ENCODE data around the gene SPAG16.

SPAG16 gene

GRCh38 chr2:214107726-214108125 lies 823.5 kb downstream of the SPAG16 start:
- Histone ChIP-seq H3K4me3 (replicated peaks; ENCODE audit: insufficient read depth, low read length) (no peak overlapping the region), H3K27me3 (ENCODE audit: insufficient read depth, poor library complexity, severe bottlenecking) (no peaks in the 10 kb centered on the region), H3K27ac (replicated peaks) (no peak overlapping the region)
- DNase-seq (ENCODE audit: low read depth in 1 of 2, low spot score in 1 of 2): no peak
- TF ChIP-seq POLR2AphosphoS5 (IDR thresholded peaks at IDR 0.05; ENCODE audit: low read depth): no peak
- TF ChIP-seq GABPA (IDR thresholded peaks at IDR 0.05; ENCODE audit: low read depth): no peak
- TF ChIP-seq REST (IDR thresholded peaks at IDR 0.05; ENCODE audit: insufficient replicate concordance, low read depth): no peak
- no peak for TF ChIP-seq CTCF (IDR thresholded peaks at IDR 0.05; ENCODE audit: insufficient read depth, low read length)
- no peak for TF ChIP-seq SPI1 (IDR thresholded peaks at IDR 0.05; ENCODE audit: borderline replicate concordance, low read depth)

- DNase-seq (ENCODE audit: low read depth in 1 of 2, low spot score in 1 of 2): no peak
- TF ChIP-seq POLR2AphosphoS5 (IDR thresholded peaks at IDR 0.05; ENCODE audit: low read depth): no peak
- TF ChIP-seq GABPA (IDR thresholded peaks at IDR 0.05; ENCODE audit: low read depth): no peak
- TF ChIP-seq SPI1 (IDR thresholded peaks at IDR 0.05; ENCODE audit: borderline replicate concordance, low read depth): no peak
- no peak for TF ChIP-seq REST (IDR thresholded peaks at IDR 0.05; ENCODE audit: insufficient replicate concordance, low read depth)
- TF ChIP-seq CTCF (IDR thresholded peaks at IDR 0.05; ENCODE audit: insufficient read depth, low read length): no peak
- no peak overlapping the region for H3K27ac ChIP-seq (replicated peaks)
- H3K4me3 ChIP-seq (replicated peaks; ENCODE audit: insufficient read depth, low read length): no peak overlapping the region
- no peaks in the 10 kb centered on the region for H3K27me3 ChIP-seq (ENCODE audit: insufficient read depth, poor library complexity, severe bottlenecking)
Observed at GRCh38 chr2:214108598-214108997, 824.3 kb downstream of the SPAG16 start.

- Histone ChIP-seq H3K4me3 (replicated peaks; ENCODE audit: insufficient read depth, low read length) (no peak overlapping the region), H3K27me3 (ENCODE audit: insufficient read depth, poor library complexity, severe bottlenecking) (no peaks in the 10 kb centered on the region), H3K27ac (replicated peaks) (no peak overlapping the region)
- TF ChIP-seq REST (IDR thresholded peaks at IDR 0.05; ENCODE audit: insufficient replicate concordance, low read depth) (no peak), POLR2AphosphoS5 (IDR thresholded peaks at IDR 0.05; ENCODE audit: low read depth) (no peak), CTCF (IDR thresholded peaks at IDR 0.05; ENCODE audit: insufficient read depth, low read length) (no peak), SPI1 (IDR thresholded peaks at IDR 0.05; ENCODE audit: borderline replicate concordance, low read depth) (no peak), GABPA (IDR thresholded peaks at IDR 0.05; ENCODE audit: low read depth) (no peak)
- no peak for DNase-seq (ENCODE audit: low read depth in 1 of 2, low spot score in 1 of 2)
Observed at GRCh38 chr2:214117054-214117453, 832.8 kb downstream of the SPAG16 start.

Data from HL-60 (cell line).